Measurements from ENCODE around the gene DDRGK1. TPM values are rescaled to one million over a fixed set of nuclear protein-coding genes. Genes with fewer than 3 reads are reported as not detected.

DDRGK1 gene
- total and polyA plus RNA-seq, 2 of the 8 experiments (the other 6 are each of a cell fraction or from before 2014, with no cell fraction given): 29.4 to 42.0 TPM

DNA sequence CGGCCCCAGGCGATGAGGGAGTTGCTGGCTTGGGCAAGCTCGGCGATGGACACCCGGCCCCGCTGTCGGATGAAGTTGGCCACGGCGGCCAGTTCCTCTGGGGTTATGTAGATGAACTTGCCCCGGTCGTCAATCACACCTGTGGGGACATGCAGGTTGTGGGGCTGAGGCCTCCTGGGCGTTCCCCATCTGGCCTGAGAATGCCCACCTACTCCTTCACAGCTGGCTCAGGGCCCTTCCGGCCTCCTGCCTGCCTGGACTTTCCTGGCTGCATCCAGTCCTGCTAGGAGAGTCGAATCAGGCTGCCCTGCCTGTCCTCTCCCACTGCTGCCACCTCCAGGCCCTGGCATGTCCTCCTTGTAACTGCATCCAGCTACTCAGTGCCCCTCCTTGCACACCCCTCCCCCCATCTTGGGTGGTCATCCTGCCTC is 13.8 kb downstream of the DDRGK1 start:
- no peak overlapping the region for H4K8ac ChIP-seq (ENCODE audit: extremely low read depth, insufficient read depth, low read length)
- no peaks in the 10 kb centered on the region for H3K23me2 ChIP-seq (ENCODE audit: low read depth, low read length)
- H3K4me3 ChIP-seq (ENCODE audit: extremely low read depth in 1 of 4, insufficient read depth in 2 of 4, low read depth in 3 of 4, low read length in 4 of 4): no peak overlapping the region
- POLR2A ChIA-PET (ENCODE audit: partially characterized antibody): interaction anchor here (0.8 to 2.1 kb wide), 6 partner anchors 9 to 23 kb away, joined by 3 to 6 read pairs (median 4); partner anchors contain the start of gene LZTS3
- H3K27me3 ChIP-seq (replicated peaks in 1 of 4; ENCODE audit: control insufficient read depth in 3 of 4, extremely low read depth in 1 of 4, insufficient read depth in 3 of 4, low read length in 3 of 4): no peaks in the 10 kb centered on the region
- CTCF ChIA-PET (ENCODE audit: partially characterized antibody): interaction anchor here (1.5 kb wide), 1 partner anchor 85 kb away, joined by 5 read pairs; no protein-coding TSS in a partner anchor
- FAIRE-seq (no peak), DNase-seq (ENCODE audit: low read depth in 1 of 2, low spot score in 2 of 2) (no peak)
- H3K23ac ChIP-seq (ENCODE audit: insufficient read length): no peak overlapping the region
- no peak overlapping the region for H3K4ac ChIP-seq (replicated peaks; ENCODE audit: insufficient read length, low read depth, low read length)
- H3K36me3 ChIP-seq (ENCODE audit: control insufficient read depth in 2 of 4, insufficient read depth in 4 of 4, low read length in 3 of 4): peaks cover 20 to 59% (median 40%) of the 10 kb centered on the region in 4 experiments
- H3K27ac ChIP-seq (ENCODE audit: low read depth, low read length): no peak overlapping the region
- no peak overlapping the region for H3K4me2 ChIP-seq (ENCODE audit: insufficient read depth in 1 of 2, low read depth in 2 of 2, low read length in 2 of 2)
- H3K79me2 ChIP-seq (ENCODE audit: control insufficient read depth in 1 of 2, insufficient read depth in 2 of 2, low read length in 2 of 2): no peaks in the 10 kb centered on the region
- H4K91ac ChIP-seq (replicated peaks; ENCODE audit: insufficient read length, low read length): no peak overlapping the region
- H3K18ac ChIP-seq (ENCODE audit: extremely low read depth, low read length): no peak overlapping the region
- no peak overlapping the region for H3K14ac ChIP-seq (ENCODE audit: insufficient read length)
- no peaks in the 10 kb centered on the region for H3K9me3 ChIP-seq (ENCODE audit: insufficient read depth in 2 of 2, low read depth in 1 of 2, low read length in 1 of 2)
- H3K4me1 ChIP-seq (replicated peaks in 1 of 4; ENCODE audit: control insufficient read depth in 3 of 4, insufficient read depth in 4 of 4, low read length in 3 of 4): no peaks in the 10 kb centered on the region
- 93% methylated on average over 13 of the region's 14 CpGs; no CpG with 5 or more reads in 1 of the 2 experiments for WGBS, 2 experiments (ENCODE audit: extremely low coverage in 1 of 2, insufficient coverage in 1 of 2, insufficient read length in 1 of 2, insufficient replicate concordance in 2 of 2, low coverage in 1 of 2, low lambda C conversion rate in 2 of 2, missing lambda C conversion rate in 1 of 2)
- H2BK20ac ChIP-seq (ENCODE audit: low read length): no peak overlapping the region
- H4K5ac ChIP-seq (ENCODE audit: insufficient read length, low read depth, low read length): no peak overlapping the region
- TF ChIP-seq RXRA (IDR thresholded peaks at IDR 0.05; ENCODE audit: insufficient read depth, low read depth, low read length) (no peak), RAD21 (IDR thresholded peaks at IDR 0.05 in 1 of 2, conservative IDR thresholded peaks at IDR 0.05 in 1 of 2; ENCODE audit: low read depth in 2 of 2, low read length in 2 of 2) (0 out of 4 replicates have a peak, but pooled peaks of 1 of the 2 experiments have one; percentile 18), POLR2A (IDR thresholded peaks at IDR 0.05; ENCODE audit: control extremely low read depth in 1 of 2, low read depth in 2 of 2, low read length in 2 of 2) (no peak), HDAC2 (IDR thresholded peaks at IDR 0.05; ENCODE audit: borderline replicate concordance in 1 of 2, low read depth in 2 of 2, low read length in 2 of 2) (no peak), RFX5 (IDR thresholded peaks at IDR 0.05; ENCODE audit: borderline replicate concordance, low read depth, low read length) (no peak), BCL11A (IDR thresholded peaks at IDR 0.05; ENCODE audit: low read depth in 2 of 2, low read length in 2 of 2) (no peak), KDM4A (IDR thresholded peaks at IDR 0.05; ENCODE audit: low read depth, low read length, severe bottlenecking) (no peak), CTCF (IDR thresholded peaks at IDR 0.05; ENCODE audit: control extremely low read depth in 1 of 3, insufficient read depth in 1 of 3, low read depth in 1 of 3, low read length in 3 of 3) (peak in 1 of 3 experiments; percentile 21; a peak in 1 of 4 replicates), MAFK (IDR thresholded peaks at IDR 0.05; ENCODE audit: low read depth, low read length) (no peak), POLR2AphosphoS5 (IDR thresholded peaks at IDR 0.05; ENCODE audit: low read depth, low read length) (peak; percentile 33; the same call in 1 of the 2 replicates)
- no peaks in the 10 kb centered on the region for H3K79me1 ChIP-seq (ENCODE audit: low read depth, low read length)
- no peak overlapping the region for H2BK12ac ChIP-seq (ENCODE audit: low read depth, low read length)
- H4K20me1 ChIP-seq (replicated peaks in 1 of 2; ENCODE audit: control insufficient read depth in 1 of 2, insufficient read depth in 2 of 2, low read length in 2 of 2): peaks cover 6 to 9% of the 10 kb centered on the region in 2 experiments
- no peak overlapping the region for H2AK5ac ChIP-seq (ENCODE audit: low read depth, low read length)
- H2AFZ ChIP-seq (ENCODE audit: low read length): no peak overlapping the region
- H2BK15ac ChIP-seq (ENCODE audit: low read length): no peak overlapping the region
- no peak overlapping the region for H3K9ac ChIP-seq (replicated peaks in 1 of 4; ENCODE audit: extremely low read depth in 1 of 4, low read depth in 3 of 4, low read length in 3 of 4)
- H2BK5ac ChIP-seq (ENCODE audit: low read depth, low read length): no peak overlapping the region
- no peak overlapping the region for H3K56ac ChIP-seq (replicated peaks; ENCODE audit: insufficient read length, low read depth, low read length)
- no peak overlapping the region for H2BK120ac ChIP-seq (replicated peaks; ENCODE audit: low read depth, low read length)
